HG02884 (cell line): Measurements from ENCODE around the gene REC114.
"Not testable (repeated sequence)": the region's sequence is repeated elsewhere in the genome, so short reads cannot be mapped to it uniquely, and the experiment has no call there.

Experiments
- ATAC-seq: cut with Tn5 transposase; IDR thresholded peaks from one replicate; pipeline ENCODE4 v1.9.1; 2021; ENCODE audit warnings: mild to moderate bottlenecking, moderate library complexity; ENCODE audit not compliant: unreplicated experiment

The REC114 gene

DNA sequence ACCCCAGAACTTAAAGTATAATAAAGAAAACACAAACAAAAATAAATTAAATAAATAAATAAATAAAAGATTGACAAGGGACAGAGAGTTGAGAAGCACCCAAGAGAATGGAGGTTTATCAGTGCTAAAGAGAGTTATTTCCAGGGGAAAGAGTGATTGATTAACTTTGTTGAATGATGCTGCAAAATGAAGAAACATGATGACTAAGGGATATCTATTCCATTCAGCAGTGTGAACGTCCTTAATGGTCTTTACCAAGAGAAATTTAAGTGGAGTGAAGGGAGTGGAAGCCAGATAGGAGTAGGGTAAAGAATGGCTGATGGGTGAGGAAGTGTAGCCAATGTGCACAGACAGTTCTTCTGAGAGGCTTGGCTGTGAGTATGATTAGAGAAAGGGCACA is 11.1 kb downstream of the REC114 start:
- ATAC-seq: no peak

GRCh38 chr15:73455876-73456275 is 12.9 kb downstream of the REC114 start:
- ATAC-seq: no peak

DNA sequence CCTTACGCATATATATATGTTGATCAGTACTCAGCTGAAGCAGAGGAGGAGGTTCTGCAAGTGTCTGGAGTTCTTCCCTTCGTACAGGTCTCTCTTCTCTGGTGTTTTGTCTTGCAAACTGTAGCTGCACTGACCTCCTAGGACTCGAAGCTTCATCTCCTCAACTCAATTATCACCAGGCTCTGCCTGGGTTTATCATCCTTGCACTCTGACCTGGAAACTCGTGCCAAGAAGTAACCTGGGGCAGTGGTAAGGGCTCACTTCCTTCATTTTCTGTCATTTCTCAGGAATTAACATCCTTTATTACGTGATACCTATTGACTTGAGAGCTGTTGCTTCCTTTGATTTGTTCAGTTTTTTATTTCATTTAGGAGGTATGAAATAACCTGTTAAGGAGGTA is 14.4 kb downstream of the REC114 start:
- ATAC-seq: no peak

DNA sequence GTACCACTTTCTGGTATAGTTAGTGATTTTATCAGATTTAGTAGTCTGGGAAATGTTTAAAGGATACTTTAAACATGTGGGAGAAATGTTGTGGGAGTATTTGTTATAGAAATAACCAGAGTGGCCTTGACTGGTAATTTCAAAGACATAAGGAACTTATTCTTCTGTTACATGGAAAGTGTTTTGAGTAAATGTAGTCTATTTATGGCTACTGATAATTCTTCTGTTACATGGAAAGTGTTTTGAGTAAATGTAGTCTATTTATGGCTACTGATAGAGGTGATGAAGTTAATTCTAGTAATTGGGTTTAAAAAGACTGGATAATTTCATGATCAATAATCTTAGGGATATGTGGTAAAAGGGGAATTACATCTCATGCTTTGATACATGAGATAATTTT is 17.7 kb downstream of the REC114 start:
- no peak for ATAC-seq

DNA sequence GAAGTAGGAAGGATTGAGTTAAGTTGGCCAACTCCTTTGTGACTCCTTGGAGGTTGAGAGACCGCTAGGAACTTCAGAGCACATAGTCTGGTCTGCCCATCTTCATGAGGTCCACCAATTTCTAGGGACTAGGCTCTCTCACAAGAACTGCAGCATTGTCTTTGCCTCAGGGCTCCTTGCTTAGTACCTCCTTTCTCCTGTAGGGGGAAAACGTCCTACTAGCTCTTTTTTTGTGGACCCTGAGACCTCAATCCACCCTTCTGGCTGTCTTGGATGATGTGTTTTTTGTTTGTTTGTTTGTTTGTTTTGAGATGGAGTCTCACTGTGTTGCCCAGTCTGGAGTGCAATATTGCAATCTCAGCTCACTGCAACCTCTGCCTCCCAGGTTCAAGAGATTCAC is 21.6 kb downstream of the REC114 start:
- ATAC-seq: no peak

DNA sequence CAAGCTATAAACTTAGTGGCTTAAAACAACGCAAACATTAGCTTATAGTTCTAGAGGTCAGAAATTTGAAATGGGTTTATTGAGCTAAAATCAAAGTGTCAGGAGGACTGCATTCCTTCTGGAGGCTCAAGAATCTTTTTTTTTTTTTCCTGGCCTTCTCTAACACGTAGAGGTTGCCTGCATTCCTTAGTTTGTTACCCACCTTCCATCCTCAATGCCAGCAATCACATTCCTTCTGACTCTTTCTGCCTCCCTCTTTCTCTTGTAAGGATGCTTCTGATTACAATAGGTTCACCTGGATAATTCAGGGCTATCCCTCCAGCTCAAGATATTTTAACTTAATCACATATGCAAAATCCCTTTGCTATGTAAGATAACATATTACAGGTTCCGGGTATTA is 24.8 kb downstream of the REC114 start:
- ATAC-seq: no peak

- ATAC-seq: no peak
Measured at GRCh38 chr15:73474785-73475184, 31.8 kb downstream of the REC114 start.

GRCh38 chr15:73476704-73477216 is 33.8 kb downstream of the REC114 start:
- no peak for ATAC-seq

DNA sequence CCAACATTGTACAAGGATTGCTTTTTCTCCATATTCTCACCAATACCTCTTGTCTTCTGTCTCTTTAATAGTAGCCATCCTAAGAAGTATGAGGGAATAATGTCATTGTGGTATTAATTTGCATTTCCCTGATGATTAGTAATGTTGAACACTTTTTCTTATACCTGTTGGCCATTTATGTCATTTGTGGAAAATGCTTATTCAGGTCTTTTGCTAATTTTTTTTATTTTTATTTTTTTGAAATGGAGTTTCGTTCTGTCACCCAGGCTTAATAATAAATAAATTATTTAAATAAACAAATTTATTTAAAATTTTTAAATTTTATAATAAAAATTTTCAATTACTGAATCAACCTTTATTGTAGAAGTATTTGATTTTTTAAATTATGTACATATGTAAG is 37.1 kb downstream of the REC114 start:
- no peak for ATAC-seq

DNA sequence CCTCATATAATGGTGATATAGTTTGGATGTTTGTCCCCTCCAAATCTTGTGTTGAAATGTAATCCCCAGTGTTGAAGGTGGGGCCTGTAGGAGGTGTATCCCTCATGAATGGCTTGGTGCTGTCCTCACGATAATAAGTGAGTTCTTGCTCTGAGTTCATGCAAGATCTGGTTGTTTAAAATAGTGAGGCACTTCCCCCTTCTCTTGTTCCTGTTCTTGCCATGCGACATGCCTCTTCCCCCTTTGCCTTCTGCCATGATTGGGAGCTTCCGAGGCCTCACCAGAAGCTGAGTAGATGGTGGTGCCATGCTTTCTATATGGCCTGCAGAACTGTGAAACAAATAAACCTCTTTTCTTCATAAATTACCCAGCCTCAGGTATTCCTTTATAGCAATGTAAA is 39.2 kb downstream of the REC114 start:
- ATAC-seq: no peak

- no peak for ATAC-seq
Measured at GRCh38 chr15:73483053-73483452, 40.1 kb downstream of the REC114 start.

- ATAC-seq: no peak
Measured at GRCh38 chr15:73485372-73485771, 42.4 kb downstream of the REC114 start.

DNA sequence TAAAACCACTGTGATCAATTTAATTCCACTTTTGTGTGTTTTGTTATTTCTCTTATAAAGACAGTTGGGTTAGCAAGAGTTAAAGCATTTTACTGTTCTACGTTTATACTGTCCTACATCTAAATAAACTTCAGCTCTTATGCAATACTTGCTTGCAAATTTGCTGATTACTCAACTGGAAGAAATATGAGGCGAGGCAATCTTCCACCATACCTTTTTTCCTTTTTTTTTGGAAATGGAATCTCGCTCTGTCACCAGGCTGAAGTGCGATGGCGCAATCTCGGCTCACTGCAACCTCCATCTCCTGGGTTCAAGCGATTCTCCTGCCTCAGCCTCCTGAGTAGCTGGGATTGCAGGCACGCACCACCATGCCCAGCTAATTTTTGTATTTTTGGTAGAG is 42.9 kb downstream of the REC114 start:
- ATAC-seq: not testable (repeated sequence)

GRCh38 chr15:73488698-73489097 is 45.7 kb downstream of the REC114 start:
- no peak for ATAC-seq

DNA sequence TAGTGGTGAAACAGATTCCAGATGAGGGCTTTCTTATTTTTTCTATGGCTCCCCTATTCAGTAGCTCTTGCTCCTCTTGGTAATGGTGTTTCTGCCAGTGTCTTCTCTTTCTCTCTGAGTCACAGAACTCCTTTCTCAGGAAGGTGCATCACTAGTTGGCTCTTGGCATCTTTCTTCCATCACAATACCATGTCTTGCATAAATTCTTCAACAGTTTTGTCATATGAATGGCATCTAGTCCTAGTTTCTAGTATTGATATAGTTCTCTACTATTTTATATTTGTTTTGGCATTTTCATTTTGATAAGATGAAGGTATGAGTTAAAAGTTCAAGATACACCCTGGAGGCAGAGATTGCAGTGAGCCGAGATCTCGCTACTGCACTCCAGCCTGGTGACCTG is 51.0 kb downstream of the REC114 start:
- ATAC-seq: no peak

- no peak for ATAC-seq
Measured at GRCh38 chr15:73495181-73495580, 52.2 kb downstream of the REC114 start.

DNA sequence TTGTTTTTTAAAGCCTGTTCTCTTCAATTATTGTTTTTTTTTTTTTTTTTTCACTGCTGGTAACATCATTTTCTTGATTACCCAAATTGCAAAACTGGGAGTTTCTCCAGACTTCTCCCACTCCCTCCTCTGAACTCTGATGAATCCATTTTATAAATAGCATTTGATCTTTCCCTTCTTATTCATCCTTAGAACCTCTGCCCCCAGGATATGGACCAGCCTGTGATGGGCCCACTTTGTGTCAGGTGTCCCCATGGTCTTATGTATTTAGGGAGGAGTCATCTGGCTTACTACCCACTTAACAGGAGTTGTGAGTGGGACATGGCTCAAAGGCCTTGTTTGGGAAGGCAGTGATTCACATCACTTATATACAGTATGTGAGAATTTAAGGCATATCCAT is 57.7 kb downstream of the REC114 start:
- no peak for ATAC-seq

DNA sequence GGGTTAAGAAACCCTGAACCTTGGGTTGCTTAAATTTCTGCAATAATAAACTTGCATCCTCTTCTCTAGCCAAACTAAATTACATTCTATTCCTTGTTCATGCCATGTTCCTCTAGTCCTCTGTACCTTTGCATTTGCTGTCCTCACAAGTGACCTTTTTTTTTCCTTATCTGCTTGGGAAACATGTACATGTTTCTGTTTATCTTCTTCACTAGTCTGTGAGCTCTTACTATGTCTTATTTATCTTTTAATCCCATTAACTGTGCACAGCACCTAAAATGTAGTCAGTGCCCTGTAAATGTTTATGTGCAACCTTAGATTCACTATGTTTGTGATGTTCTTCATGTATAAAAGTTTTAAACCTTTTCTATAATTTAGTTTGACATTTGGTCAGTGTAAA is 61.9 kb downstream of the REC114 start:
- ATAC-seq: no peak

DNA sequence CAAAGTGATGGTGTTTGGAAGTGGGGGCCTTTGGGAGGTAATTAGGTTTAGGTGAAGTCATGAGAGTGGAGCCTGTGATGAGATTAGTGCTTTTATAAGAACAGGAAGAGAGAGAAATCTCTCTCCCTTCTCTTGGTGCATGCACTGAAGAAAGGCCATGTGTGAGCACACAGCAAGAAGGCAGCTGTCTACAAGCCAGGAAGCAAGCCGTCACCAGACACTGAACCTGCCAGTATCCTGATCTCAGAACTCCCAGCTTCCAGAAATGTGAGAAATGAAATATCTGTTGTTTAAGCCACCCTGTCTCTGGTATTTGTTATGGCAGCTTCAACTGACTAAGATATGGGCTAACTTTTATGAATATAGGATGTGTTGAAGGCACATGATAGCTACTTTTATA is 72.6 kb downstream of the REC114 start:
- ATAC-seq: no peak

GRCh38 chr15:73517566-73517965 is 74.6 kb downstream of the REC114 start:
- ATAC-seq: no peak

- ATAC-seq: no peak
Measured at GRCh38 chr15:73518180-73518862, 75.4 kb downstream of the REC114 start.

DNA sequence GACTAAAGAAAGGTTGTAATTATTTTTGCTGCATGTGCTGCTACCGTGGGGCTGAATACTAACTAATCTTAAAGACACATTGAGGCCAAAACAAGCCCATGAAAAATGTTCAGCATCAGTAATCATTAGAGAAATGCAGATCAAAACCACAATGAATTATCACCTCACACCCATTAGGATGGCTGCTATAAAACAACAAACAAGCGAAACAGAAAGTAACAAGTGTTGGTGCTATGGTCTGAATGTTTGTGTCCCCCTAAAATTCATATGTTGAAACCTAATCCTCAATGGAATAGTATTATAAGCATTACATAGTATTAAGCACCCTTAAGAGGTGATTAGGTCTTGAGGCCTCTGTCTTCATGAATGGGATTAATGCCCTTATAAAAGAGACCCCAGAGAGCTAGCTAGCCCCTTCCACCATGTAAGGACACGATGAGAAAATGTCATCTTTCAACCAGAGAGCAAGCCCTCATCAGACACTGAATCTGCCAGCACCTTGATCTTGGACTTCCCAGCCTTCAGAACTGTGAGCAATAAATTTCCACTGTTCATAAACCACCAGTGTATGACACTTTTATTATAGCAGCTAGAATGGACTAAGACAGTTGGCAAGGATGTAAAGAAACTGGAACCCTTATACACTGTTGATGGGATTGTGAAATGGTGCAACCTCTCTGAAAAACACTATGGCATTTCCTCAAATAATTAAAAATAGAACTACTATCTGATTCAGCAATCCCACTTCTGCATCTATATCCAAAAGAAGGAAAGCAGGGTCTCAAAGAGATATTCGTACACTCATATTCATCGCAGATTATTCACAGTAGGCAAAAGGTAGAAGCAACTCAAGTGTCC is 76.1 kb downstream of the REC114 start:
- no peak for ATAC-seq
